GM18502 (cell line): ENCODE measurements around the gene SSBP3.

Experiments
- ATAC-seq: cut with Tn5 transposase; IDR thresholded peaks from one replicate; pipeline ENCODE4 v1.9.1; 2021; ENCODE audit warnings: mild to moderate bottlenecking; ENCODE audit not compliant: unreplicated experiment, poor library complexity

The SSBP3 gene

GRCh38 chr1:54315099-54315498, 91.1 kb downstream of the SSBP3 start:
- ATAC-seq, result no peak

- ATAC-seq, result no peak
Observed at GRCh38 chr1:54314696-54315095, 91.5 kb downstream of the SSBP3 start.

- ATAC-seq, result no peak
Observed at GRCh38 chr1:54312796-54313316, 93.3 kb downstream of the SSBP3 start.

DNA sequence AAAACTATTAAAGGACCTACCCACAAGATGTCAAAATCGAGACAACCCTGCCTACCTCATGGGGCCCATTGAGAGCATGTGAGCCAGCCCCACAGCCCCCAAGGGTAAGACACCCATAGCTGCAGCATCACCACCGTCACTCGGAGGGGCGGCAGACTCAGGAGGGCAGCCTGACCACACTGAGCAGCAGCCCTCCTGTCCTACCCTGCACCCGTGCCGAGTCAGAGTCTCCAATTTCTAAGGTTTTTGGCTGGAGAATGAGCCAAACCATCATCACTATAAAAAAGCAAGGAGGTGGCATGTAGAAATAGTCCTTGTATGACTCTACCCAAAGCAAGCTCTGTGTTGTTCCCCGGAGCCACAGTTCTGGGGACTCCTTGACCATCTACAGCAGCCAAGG, 94.7 kb downstream of the SSBP3 start:
- no peak for ATAC-seq

GRCh38 chr1:54310439-54311328, 95.5 kb downstream of the SSBP3 start:
- no peak for ATAC-seq

GRCh38 chr1:54309631-54310366, 96.4 kb downstream of the SSBP3 start:
- no peak for ATAC-seq

DNA sequence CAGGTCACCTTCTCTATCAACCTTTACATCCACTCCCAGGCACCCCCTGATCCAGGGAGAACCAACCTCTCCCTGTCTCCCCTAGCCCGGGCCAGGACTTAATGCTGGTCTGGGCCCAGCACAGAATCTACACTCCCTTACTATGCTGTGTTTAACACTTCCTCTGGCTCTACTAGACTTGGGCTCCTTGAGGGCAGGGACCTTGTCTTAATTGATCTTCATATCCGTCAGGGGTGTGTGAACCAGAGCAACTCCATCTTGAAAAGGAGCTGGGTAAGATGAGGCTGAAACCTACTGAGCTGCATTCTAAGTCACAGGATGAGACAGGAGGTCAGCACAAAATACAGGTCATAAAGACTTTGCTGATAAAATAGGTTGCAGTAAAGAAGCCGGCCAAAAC, 98.9 kb downstream of the SSBP3 start:
- ATAC-seq, result no peak

DNA sequence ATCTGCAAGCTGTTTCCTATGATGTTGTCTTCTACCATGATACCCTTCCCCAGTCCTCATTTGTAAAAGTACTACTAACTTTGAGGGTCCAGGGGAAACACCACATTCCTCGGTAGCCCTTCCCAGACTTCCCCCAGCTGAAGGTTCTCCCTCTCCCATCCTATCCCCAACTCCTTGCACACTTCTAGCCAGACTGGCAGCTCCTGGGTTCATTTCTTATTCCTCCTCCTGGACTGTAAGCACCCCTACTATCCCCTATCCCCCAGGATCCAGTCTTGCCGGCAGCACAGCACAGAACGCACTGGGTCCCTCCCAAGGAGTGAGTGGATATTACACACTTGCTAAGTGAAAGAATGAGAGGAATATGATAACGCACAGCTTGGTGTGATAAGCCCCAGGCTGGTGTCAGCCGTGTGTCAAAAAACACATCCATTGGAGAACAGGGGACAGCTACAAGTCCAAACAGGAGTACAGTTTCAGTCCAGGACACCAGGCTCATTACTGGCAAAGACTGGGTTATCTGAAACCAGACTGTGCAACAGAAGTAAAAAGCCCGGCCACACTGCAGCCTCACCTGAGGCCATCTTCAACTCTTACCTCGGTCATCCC, 100.2 kb downstream of the SSBP3 start:
- ATAC-seq, result no peak

DNA sequence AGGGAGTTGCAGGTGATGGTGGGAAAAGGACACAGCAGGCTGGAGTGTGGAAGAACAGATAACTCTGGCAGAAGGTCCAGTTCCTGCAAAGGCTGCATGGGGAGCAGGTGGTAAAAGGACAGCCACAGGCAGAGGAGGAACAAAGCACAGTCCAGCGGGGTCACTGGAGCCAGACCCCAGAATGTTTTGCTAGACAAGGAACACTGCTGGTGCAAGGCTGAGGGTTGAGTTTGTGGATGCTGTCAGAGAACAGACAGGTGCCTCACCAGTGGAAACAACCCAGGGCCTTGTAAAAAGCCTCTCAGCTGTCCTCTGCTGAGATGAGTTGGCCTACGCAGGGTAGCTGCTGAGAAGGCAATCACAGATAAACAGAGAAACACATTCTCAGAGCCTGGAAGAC, 101.7 kb downstream of the SSBP3 start:
- ATAC-seq, result no peak

DNA sequence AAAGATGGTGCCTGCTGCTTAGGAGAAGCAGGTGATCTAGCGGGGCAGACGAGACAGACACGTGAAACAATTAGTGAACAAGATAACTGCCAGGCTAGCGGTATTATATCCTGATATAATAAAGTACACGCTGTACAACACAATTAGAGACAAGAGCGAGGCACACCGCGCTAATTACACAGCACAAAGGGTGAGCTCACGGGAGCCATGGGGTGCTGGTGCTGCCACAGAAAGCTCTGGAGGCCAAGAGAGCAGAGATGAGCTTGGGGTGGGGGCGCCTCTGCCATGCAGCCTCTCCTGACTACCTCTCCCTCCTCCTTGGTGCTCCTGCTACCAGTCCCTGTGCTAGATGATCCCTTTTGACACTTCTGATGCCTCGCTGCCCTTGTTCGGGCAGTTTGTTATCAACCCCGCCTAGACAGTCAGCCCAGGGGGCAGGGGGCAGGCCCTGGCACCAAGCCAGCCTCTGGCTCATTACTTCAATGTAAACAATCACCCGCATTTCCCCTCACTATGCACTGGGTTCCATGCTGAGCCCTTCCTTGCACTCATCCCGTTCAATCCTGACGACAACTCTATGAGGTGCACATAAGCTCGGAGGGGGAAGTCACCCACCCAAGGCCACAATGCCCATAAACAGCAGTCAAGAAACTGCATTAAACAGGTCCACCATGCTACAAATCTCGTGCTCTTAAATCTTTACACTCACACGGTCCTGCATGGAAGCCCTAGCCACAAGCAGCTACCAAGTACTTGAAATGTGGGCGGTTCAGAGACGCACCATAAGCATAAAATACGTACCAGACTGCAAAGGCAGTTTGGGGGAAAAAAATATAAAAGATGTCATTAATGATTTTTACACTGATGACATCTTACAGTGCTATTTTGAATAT, 103.0 kb downstream of the SSBP3 start:
- ATAC-seq, result no peak

GRCh38 chr1:54302549-54302948, 103.6 kb downstream of the SSBP3 start:
- ATAC-seq, result no peak

DNA sequence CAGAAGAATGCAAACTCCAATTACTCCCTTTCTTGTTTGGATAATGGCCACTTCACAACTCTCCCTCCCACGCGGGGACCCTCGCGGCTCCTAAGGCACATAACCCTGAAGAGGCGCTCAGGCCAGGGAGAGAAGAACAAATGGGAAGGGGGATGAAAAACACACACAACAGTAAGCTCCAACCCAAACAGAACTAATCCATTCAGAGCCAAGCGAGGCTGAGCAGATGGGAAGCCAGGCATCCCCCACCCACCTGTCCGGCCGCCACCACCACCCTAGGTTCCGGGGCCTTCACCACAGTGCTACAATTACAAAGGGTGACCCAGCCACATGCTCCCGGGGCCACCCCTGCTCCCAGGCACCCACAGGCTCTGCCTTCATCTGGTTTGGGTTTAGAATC, 104.7 kb downstream of the SSBP3 start:
- ATAC-seq, result no peak

- ATAC-seq, result no peak
Observed at GRCh38 chr1:54300401-54300800, 105.8 kb downstream of the SSBP3 start.

DNA sequence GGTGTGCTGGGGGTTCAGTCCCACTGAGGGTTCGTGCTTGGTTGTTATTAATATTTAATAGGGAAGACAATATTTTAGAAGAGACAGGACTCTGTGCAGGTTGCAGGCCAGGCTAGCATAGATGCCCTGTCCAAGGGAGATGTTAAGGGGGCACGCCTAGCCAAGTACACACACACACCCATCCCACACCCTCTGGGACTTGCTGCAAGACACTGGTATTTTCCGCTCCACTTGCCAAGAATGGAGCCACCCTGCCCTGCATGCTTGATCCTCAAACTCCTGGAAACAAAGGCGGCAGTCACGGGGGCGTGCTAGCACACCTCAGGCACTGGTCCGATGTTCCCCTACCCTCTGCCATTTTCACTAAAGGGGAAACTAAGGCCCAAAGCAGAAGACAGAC, 107.2 kb downstream of the SSBP3 start:
- no peak for ATAC-seq

DNA sequence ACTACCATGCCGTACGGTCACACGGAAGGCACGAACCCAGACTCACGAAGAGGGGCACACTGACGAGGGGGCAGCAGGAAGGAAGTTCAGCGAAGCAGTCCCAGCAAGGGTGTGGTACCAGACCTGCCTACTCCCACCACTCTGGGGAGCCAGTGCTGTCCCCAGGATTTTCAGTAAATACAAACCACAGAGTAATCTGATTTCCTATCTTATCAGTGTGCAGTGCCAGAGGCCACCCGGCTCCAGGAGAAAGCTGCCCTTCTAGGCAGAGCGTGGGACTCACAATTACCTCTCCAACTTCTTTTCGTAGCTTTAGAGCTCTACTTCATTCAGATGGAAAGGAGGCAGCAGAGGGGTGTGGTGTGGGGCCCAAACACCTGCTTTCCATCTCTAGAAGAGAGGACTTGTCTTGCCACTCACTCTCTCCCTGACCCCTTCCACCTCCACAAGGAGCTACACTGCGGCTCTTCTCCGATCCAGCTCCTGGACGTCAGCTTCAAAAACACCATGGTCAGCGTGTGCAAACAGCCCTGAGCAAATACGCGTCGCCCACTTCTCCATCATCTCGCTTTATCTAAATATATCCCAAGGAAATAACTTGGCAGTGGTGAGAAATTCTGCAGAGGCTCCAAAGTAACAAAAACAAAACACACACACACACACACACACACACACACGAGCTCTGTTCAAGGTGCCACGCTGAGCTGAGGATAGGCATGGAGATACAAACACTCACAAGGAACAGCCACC, 107.7 kb downstream of the SSBP3 start:
- no peak for ATAC-seq

GRCh38 chr1:54297596-54298283, 108.5 kb downstream of the SSBP3 start:
- no peak for ATAC-seq

DNA sequence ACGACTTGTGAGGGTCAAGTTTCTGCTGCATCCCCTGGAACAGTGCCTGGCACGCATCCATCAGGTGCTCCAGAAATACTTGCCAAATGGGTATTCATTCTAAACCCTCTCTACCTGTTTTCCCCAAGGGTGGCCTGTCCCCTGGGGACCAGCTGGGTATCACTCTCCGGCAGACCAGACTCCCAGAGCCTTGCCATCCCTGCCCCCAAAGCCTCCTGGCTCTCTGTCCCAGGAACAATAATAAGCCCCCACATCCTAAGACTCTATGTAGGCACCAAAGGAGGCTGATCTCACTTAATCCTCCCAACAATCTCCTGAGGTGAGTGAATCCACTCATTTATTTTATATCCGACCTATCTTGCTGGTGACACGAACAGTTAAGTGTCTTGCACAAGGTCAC, 109.5 kb downstream of the SSBP3 start:
- no peak for ATAC-seq

- ATAC-seq, result no peak
Observed at GRCh38 chr1:54294887-54295286, 111.3 kb downstream of the SSBP3 start.
